A204.1 (cell line): ENCODE results near the gene ARHGAP31.

Experiments
- FAIRE-seq: peaks from 2 replicates; lab custom pipeline; 2012; peaks lifted over from hg19 to GRCh38; lab: Jason Lieb, UNC

Gene ARHGAP31

DNA sequence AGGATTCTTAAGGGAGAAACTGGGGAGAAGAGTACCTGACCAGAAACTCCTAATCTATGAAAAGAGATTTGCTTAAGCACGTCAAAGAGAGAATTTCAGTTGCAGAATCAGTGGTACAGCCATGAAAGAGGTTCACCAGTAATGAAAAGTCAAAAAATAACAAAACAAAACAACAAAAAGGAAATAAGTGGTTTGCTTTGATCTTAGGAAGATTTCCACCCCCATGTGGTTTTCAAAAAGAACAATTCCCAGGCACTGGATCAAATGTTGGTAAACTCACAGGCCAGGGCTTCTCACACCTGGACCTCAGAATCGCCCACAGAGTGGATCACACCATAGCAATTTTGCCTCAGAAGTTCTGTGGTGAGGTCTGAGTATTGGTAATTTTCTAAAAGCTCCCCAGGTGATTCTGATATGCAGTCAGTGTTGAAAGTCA is 101.8 kb downstream of the ARHGAP31 start:
- FAIRE-seq = no peak

DNA sequence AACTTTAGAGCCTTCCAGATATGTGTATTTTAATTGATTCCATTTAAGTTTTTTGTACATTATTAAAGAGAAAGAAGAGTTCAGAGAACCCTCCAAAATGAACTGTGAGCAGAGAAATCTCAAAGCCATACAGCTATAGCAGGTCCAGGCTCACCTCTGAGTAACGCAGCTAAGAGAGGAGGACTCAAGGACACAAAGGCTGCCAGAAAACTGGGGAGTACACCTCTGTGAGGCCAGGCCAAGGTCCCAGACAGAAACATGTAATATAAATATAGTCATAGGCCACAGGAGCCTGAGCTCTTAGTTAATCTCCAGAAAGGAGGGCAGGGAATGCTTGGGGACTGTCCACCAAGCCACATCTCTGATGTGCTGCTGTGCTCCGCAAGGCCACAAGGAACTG is 102.7 kb downstream of the ARHGAP31 start:
- no peak for FAIRE-seq

DNA sequence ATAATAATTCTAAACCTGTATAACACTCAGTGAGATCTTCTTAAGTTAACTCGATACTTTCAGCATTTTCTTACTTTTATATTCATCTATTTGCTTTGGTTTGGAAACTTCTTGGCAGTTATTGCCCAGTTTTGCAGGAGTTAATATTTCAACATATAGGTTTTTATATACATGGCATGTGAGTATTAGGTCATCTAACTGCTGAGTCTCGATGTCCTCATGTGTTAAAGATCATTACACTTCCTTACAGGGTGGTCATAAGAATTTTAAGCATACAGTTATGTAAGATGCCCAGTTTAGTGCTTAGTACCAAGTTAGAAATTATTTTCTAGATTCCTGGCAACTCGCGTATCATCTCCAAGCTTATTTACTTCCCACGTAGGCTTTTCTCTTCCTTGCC is 106.3 kb downstream of the ARHGAP31 start:
- no peak for FAIRE-seq

DNA sequence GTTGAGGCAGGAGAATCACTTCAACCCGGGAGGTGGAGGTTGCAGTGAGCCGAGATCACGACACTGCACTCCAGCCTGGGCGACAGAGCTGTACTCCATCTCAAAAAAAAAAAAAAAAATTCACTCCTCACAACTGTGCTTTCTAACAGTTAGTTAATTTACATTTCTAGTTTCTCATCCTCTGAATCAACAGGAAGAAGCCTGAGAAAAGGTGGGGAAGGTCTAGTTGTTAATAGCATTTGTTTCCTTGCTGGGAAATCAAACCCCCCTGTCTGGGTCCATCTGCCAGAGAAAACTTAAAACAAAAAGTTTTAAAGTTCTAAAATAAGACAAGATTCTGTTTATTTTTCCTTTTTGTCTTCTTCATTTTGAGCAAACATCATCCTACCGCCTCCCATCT is 106.9 kb downstream of the ARHGAP31 start:
- FAIRE-seq = no peak

DNA sequence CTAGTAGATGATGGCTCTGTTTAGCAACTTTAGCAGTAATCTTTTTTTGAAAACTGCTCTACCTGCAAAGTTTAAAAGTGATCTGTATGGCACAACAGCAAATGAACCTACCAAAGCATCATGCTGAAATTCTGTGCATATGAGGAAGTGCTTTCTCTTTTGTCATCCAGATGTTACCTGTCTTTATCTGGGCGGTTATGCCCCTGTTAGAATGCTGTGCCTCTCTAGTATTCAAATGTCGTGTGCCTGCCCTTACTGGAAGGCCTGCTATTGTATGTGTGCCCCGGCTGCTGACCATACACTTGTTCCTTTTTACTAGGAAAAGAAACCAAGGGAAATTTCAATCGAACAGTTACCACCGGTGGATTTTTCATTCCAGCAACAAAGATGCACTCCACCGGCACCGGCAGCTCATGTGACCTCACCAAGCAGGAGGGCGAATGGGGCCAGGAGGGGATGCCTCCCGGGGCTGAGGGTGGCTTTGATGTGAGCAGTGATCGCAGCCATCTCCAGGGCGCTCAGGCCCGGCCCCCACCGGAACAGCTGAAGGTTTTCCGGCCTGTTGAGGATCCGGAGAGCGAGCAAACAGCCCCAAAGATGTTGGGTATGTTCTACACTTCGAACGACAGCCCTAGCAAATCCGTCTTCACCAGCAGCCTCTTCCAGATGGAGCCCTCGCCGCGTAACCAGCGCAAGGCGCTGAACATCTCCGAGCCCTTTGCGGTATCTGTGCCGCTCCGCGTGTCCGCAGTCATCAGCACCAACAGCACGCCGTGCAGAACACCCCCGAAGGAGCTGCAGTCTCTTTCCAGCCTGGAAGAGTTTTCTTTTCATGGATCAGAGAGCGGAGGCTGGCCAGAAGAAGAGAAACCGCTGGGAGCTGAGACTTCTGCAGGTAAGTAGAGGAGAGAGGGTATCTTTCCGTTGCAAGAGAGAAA is 107.6 kb downstream of the ARHGAP31 start:
- FAIRE-seq = no peak

DNA sequence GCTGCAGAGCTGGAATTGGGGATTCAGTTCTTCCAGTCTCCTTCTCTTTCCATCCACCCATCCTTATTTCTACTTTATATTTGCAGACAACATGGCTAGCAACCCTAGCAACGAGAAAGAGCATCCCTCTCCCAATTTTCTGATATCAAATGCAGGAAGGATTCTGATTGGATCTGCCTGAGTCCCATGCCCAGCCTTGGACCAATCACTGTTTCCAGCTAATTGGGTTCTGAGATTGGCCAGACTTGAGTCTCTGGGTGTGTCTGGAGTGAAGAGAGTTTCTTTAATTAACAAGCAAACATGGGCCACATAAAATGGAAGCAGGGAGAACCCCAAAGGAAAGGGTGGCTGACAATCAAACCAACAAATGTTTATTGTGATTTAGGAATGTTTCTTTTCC is 108.6 kb downstream of the ARHGAP31 start:
- FAIRE-seq = no peak

DNA sequence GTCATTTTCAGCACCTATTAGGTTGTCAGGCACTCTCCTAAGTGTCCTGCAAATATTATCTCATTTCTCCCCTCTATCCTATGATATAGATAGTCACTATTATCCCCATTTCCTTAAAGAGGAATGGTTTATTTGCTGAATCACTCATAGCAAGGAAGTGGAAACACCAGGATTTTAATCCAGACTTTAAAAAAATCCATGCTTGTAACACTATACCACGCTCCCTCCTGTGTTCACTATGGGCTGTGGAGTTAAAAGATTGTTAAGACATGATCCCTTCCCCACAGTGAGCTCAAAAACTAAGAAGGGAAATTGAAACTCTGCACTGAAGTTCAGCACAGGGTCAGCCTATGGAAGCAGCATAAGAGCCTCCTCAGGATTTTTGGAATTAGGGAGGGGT is 109.0 kb downstream of the ARHGAP31 start:
- FAIRE-seq = no peak

DNA sequence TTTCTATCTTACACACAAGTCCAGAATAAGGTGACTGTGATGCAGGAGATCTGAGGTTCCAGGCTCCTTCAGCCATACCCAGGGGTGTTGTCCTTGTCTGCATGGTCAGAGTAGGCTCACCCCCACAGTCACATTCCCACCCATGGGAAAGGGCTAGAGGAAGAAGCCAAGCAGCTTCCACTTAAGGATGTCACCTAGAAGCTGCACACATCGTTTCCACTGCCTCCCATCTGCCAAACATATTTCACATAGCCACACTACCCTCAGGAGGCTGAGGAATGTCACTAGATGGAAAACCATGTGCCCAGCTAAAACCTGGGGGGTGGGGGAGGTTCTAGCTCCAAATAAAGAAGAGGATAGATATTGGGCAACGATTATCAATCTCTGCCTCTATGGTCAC is 111.1 kb downstream of the ARHGAP31 start:
- FAIRE-seq = no peak

DNA sequence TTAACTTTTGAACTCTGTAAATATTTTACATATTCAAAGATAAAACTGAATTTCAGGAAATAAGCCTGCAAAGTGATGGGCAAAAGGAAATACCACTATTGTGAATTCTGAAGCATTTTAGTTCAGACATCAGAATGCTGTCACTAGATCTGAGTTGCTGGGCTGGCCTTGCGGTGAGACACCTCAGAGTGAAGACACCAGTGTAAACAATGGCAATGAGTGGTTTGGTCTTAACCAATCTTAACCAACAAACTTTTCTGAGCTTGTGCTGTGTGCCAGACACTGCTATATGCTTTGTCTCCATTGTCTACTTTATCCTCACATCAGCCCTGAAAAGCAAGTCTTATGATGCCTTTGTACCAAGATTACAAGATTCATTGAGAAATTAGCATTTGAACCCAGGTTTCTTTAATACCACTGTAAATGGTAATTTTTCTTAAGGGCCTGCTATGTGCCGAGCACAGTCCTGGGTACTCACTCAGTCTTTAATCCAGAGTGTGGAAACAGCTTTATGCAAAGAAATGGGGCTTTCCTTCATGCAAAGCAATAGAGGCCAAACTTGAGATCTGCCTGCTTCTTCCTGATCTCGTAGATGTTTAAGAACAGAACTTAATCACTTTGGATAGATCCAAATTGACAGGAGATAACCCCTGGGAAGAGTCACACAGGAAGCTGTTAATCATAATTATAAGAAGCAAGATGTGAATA is 114.2 kb downstream of the ARHGAP31 start:
- no peak for FAIRE-seq

DNA sequence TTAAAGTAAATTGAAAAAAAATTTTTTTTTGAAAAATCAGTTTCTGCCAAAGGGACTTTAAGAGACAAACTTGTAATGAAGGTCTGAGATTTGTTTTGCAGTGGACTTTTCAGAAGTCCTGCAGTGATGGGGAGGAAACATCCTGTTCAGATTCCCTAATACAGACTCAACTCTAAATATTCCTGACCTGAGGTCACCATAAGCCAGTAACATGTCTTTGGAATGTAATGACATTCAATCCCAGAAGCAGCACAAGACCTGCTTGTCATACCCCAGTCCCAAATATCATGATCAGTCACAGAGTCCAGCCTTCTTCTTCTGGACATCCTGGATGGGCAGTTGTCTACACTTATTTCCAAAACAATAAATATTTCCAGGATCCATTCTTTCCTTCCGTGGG is 115.7 kb downstream of the ARHGAP31 start:
- FAIRE-seq = no peak

DNA sequence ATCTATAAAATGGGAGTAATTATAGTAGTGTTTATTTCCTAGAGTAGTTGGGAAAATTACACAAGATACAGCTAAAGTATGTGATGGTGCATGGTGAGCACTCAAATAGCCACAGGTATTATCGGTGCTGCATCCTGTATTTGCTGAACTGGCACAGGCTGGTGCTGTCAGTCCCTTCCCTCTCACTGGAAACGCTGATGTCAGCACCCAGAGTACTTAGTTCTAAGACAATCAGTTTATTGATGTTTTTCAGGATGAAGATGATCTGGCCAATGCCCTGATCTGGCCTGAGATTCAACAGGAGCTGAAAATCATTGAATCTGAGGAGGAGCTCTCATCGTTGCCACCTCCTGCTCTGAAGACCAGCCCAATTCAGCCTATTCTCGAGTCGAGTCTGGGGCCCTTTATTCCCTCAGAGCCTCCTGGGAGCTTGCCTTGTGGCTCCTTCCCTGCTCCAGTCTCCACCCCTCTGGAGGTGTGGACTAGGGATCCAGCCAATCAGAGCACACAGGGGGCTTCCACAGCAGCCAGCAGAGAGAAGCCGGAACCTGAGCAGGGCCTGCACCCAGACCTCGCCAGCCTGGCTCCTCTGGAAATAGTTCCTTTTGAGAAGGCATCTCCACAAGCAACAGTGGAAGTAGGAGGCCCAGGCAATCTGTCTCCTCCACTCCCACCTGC is 119.6 kb downstream of the ARHGAP31 start:
- FAIRE-seq = no peak

DNA sequence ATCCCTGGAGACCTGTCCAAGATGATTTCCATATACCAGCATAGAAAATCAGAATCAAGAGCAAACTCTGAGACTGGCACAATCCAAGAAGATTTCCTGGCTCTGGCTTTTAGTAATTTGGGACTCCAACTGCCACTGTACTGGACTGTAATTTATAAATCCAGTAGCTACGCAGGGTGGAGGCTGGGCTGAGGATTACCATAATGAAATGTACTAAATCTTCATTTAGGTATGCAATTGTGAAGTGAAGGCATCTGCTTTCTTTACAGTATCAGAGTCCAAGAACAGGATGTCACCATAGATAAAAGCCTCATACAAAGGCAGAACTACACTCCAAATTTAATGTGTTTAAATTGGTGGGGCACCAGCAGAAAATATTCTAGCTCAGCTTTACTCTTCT is 122.7 kb downstream of the ARHGAP31 start:
- no peak for FAIRE-seq

DNA sequence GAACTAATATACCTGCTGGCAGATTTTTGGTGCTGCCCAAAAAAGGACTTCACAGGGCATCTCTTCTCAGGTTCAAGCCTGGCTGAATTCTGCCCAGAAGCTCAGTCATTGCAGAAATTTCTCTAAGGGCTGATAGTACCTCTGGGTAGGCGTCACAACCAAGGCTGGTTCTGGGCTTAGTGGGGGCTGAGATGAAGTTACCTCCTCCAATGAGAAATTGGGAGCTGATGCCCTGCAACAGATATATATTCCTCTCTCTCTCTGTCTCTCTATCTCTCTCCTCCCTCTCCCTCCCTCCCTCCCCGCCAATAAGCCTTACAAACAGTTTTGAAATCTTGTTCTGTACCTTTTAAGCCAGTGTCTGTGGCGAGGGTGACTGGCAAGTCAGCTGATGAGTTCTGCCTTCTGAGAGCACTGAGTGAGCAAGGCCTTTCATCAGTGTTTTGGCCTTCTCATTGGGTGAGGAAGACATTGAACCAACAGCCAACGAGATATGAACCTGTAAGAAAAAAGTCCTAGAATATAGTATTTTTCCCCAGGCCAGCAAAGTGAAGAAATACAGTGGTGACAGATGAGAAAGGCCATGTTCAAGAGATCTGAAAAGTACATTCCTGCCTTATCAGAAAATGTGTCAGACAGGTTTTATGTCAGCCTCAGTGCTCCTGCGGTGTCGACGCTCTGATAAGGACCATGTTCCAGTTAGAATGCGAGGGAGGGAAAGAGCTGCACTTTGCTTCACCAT is 123.8 kb downstream of the ARHGAP31 start:
- no peak for FAIRE-seq

DNA sequence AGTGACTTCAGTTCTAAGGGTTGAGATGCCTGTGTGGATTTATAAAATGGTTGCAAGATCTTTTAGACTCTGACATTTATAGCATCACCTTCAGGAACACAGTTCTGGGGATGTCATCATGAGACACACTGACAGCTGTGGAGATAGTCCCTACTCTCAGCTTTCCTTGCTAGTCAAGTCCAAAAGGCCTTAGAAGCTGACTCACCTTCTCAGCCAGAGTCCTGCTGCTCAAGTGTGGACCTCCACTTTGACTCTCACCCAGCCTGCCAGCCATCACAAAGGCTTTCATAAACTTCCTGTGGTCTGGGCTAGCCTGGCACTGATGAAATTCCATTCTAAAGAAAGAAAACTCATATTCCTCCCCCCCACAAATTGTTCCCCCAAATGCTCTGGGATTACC is 124.5 kb downstream of the ARHGAP31 start:
- no peak for FAIRE-seq

DNA sequence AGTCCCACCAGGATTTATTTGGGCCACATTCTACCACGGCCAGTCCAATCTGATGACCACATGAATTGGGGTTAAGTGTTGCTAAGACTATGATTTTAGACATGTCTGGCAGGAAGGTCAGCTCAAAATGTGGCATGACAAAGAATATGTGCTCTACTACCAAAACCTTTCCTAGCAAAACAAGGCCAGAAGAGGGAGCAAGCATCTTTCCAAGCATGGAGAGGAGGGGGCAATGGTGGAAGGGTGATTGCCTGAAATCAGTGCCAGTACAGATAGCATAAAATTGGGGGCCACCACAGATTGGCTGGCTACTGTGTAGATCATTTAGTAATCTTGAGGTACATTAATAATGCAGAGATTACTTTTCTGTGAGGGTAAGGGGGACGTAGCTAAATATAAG is 126.0 kb downstream of the ARHGAP31 start:
- FAIRE-seq = no peak

DNA sequence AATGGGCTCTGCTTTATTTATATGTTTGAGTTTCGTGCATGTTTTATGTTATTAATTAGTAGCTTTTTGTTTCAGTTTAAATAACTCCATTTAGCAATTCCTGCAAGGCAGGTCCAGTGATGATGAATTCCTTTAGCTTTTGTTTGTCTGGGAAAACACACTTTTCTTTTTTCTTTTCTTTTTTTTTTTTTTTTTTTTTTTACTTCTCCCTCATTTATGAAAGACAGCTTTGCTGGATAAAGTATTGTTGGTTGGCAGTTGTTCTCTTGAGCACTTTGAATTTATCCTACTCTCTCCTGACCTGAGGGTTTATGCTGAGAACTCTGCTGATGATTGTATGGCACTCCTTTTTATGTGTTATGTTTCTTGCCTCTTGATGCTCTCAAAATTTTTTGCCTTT is 133.5 kb downstream of the ARHGAP31 start:
- FAIRE-seq = no peak

DNA sequence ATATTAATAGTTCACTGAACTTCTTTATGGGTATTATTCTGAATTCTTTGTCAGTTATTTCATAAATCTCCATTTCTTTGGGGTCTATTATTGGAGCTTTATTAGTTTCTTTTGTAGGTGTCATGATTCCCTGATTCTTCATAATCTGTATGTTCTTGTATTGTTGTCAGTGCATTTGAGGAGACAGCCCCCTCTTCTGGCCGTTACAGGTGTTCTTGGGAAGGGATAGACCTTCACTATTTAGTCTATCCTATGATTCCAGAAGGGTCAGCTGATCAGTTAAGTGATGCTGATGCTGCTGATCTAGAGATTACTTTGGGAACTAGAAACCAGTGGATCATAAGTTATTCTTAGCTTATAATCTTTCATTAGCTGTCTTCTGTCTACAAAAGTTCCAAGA is 134.4 kb downstream of the ARHGAP31 start:
- no peak for FAIRE-seq

DNA sequence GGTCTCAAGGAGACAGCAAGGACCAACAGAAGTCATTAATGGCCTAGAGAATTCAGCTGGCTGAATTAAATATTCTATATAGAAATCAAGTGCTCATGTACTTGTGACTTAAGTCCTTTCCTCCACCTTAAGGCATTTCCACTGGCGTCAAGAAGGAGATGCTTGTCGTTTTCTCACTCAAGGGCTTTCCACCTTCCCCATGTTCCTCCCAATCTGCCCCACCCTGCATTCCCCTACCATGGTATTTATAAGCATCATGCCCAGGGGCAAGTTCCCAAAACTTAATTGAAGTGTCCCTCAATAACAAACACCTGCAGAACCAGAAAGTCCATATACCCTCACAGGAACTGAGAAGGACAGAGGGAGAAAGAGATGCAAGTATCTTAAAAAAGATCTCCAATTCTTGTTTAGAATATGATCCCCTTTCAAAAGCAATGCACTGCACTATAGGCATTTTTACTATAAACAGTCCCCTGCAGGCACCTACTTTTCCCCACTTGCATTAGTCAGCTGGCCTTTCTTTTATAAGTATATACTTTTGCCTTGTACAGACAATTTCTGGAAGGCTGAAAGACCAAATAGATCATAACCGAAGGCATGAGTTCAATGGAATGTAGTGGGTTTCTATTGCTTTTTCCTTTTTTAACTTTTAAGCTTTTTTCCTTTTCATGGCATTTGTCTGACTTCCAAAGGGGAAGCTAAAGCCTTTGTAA is 139.6 kb downstream of the ARHGAP31 start:
- no peak for FAIRE-seq

DNA sequence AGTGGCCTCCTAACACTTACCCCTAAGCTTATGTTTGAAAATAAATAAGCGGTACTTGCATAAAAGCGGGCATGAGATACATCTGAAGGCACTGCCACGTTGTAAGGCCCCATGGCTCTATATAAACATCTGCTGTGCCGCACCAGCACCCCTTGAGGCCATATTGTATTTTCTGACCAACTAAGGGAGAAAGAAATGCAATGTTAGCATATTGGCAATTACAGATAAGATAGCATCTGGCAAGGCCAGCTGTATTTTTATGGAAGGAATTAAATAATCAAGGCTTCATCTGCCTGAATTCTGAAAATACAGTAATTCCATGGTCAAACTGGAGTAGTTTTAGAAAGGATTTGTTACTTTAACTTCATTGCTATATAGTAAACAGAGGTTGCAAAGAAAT is 140.5 kb downstream of the ARHGAP31 start:
- no peak for FAIRE-seq

DNA sequence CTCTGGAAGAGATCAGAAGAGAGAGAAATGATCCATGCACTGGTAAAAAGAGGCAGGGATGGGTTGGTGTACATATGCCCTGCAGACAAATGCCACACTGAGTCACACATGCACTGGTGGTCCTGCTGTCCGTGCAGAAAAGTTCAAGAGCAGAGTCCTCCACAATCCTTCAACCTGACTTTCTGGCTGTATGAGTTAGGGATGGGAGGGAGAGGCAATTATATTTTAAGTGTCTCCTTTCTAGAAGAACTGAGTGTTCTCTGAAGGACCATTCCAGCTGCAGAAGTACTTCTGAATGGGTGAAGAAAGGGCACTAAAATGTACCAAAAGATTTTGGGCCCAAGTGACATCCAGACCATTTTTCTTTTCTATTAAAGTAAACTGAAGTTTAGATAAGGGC is 142.8 kb downstream of the ARHGAP31 start:
- no peak for FAIRE-seq

DNA sequence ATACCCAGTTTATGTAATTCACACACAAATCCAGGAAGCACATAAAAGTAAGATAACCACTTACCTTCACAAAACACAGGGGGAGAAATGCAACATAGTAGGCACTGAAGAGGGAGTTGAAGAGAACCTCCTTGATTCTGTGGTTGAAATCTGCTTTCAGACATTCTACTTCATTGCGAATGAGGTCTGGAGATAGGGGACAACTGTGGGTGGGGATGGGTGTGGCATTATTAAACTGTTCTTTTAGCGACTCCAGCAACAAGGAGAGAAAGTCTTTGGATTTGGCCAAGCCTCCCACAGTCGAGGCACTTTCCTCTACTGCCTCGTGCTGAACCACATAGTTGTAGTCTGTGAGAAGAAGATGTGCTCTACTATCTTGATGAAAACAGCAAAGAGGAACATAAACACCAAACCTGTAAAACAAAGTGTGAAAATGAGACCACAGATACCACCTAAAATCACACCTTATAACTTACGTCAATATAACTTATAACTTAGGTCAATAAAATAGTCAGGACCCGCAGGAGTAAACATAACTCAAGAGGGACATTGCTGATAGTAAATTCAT is 143.6 kb downstream of the ARHGAP31 start:
- FAIRE-seq = no peak
